Astrocyte of the spinal cord (primary cell): Measurements from ENCODE around the gene SETD1A.

Experiments
- DNase-seq: peaks from one replicate; pipeline ENCODE4 v3.0.0; 2011; ENCODE audit warnings: low read depth, low spot score
- H3K4me3 ChIP-seq: 2 replicates; pipeline ENCODE4 v1.5.1; 2011; ENCODE audit warnings: low read depth, mild to moderate bottlenecking, low read length, moderate library complexity
- CTCF ChIP-seq: IDR thresholded peaks from 2 replicates; pipeline ENCODE4 v1.5.1; 2012; ENCODE audit warnings: low read depth, mild to moderate bottlenecking, low read length, inconsistent platforms
- in situ Hi-C: cut with HindIII; loops from 2 replicates; pipeline ENCODE4 v1.10.0; 2017; ENCODE audit warnings: low sequenced_read_pairs

The SETD1A gene

GRCh38 chr16:30971298-30971697 lies 13.7 kb downstream of the SETD1A start:
- no peak for TF ChIP-seq CTCF
- no peak for DNase-seq
- H3K4me3 ChIP-seq = no peak overlapping the region
- in situ Hi-C loops = no loop called here

GRCh38 chr16:30972872-30973271 lies 15.3 kb downstream of the SETD1A start:
- peak; percentile 32 for DNase-seq
- TF ChIP-seq CTCF = peak; percentile 38
- H3K4me3 ChIP-seq = no peak overlapping the region
- in situ Hi-C loops = no loop called here

GRCh38 chr16:30974348-30974747 lies 16.8 kb downstream of the SETD1A start:
- DNase-seq = no peak
- in situ Hi-C loops = no loop called here
- no peak for TF ChIP-seq CTCF
- H3K4me3 ChIP-seq = no peak overlapping the region

- DNase-seq = no peak
- H3K4me3 ChIP-seq = no peak overlapping the region
- no peak for TF ChIP-seq CTCF
- in situ Hi-C loops = no loop called here
Measured at GRCh38 chr16:30976486-30976885, 18.9 kb downstream of the SETD1A start.

GRCh38 chr16:30977502-30977901 lies 19.9 kb downstream of the SETD1A start:
- no peak overlapping the region for H3K4me3 ChIP-seq
- DNase-seq = no peak
- in situ Hi-C loops = no loop called here
- TF ChIP-seq CTCF = peak; percentile 39

- DNase-seq = no peak
- in situ Hi-C loops = no loop called here
- no peak overlapping the region for H3K4me3 ChIP-seq
- TF ChIP-seq CTCF = no peak
Measured at GRCh38 chr16:30979170-30980022, 21.8 kb downstream of the SETD1A start.
